ENCODE data around the gene LRRN2. TPM values are rescaled to one million over a fixed set of nuclear protein-coding genes. Genes with fewer than 3 reads are reported as not detected.

The LRRN2 gene
- total and polyA plus RNA-seq, 5 donors from 2014 or later, result 0.02 to 0.03 TPM; not detected in 3

- ATAC-seq (ENCODE audit: low read depth in 2 of 2), result no peak
- H3K36me3 Mint-ChIP-seq, result no peaks in the 10 kb centered on the region
These were observed 19.4 kb upstream of the LRRN2 start for GRCh38 chr1:204704794-204705492.

DNA sequence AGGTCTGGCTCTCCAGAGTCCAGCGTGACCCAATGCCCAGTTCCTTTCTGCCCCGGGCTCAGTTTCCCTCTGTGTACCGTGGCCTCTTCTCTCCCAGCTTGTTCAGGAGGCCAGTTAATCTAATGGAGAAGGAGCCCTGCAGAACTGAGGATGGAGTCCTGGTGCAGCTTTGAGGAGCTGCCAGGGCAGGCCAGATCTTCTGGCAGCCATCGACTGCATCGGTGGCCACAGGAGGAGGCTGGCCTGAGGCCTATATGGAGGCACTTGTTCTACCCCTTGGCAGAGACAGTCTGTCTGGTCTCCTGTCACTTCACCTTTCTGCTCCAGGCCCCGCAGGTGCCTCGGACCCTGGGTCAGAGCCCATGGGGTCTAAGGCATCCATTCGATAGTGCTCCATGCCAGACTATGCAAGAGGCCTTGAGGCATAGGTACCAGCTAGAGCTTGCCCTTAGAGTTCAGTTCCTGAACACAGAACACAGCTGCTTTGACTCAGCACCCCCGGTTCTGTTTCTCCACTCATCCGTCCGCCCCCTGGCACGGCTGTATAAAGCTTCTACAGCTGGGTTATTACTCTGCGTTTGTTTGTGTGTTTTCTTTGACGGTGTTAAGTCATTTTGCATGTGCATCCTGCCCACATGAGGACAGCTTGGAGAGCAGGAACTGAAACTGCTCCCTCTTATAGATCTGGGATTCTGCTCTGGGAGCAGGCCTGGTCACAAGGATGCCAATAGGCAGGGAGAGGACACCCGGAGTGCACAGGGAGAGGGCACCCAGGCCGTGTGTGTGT lies 18.5 kb upstream of the LRRN2 start:
- no peaks in the 10 kb centered on the region for H3K36me3 Mint-ChIP-seq
- peaks cover 4% of the 10 kb centered on the region for H3K27me3 Mint-ChIP-seq
- no peak overlapping the region for H3K27ac ChIP-seq (ENCODE audit: insufficient read depth, low read length, poor library complexity, severe bottlenecking)
- no peak overlapping the region for H3K4me3 ChIP-seq (ENCODE audit: low read depth, low read length)
- no peaks in the 10 kb centered on the region for H3K4me1 ChIP-seq (ENCODE audit: control insufficient read depth, insufficient read depth, low read length, poor library complexity, severe bottlenecking)
- no peaks in the 10 kb centered on the region for H3K9me3 ChIP-seq (ENCODE audit: control insufficient read depth in 2 of 2, low read length in 2 of 2)
- H3K27me3 ChIP-seq (ENCODE audit: control insufficient read depth, insufficient read depth, low read length), result peaks cover 2% of the 10 kb centered on the region
- ATAC-seq (ENCODE audit: low read depth in 2 of 2) (no peak), DNase-seq (no peak)
- H3K9me3 Mint-ChIP-seq, result peaks cover 0 to 2% (median 0%) of the 10 kb centered on the region in 7 donors
- no peak overlapping the region for H3K4me3 Mint-ChIP-seq
- no peaks in the 10 kb centered on the region for H3K36me3 ChIP-seq (ENCODE audit: control insufficient read depth, insufficient read depth, low read length)
- no peak overlapping the region for H3K27ac Mint-ChIP-seq
- peaks cover 0 to 14% (median 1%) of the 10 kb centered on the region in 4 donors for H3K4me1 Mint-ChIP-seq

More at GRCh38 chr1:204704794-204705492, 19.4 kb upstream of the LRRN2 start:
- H3K4me3 Mint-ChIP-seq, result no peak overlapping the region
- Histone ChIP-seq H3K4me3 (ENCODE audit: low read depth, low read length) (no peak overlapping the region), H3K27ac (ENCODE audit: insufficient read depth, low read length, poor library complexity, severe bottlenecking) (no peak overlapping the region), H3K9me3 (ENCODE audit: control insufficient read depth in 2 of 2, low read length in 2 of 2) (no peaks in the 10 kb centered on the region), H3K36me3 (ENCODE audit: control insufficient read depth, insufficient read depth, low read length) (no peaks in the 10 kb centered on the region), H3K4me1 (ENCODE audit: control insufficient read depth, insufficient read depth, low read length, poor library complexity, severe bottlenecking) (no peaks in the 10 kb centered on the region), H3K27me3 (ENCODE audit: control insufficient read depth, insufficient read depth, low read length) (peaks cover 2% of the 10 kb centered on the region)
- peaks cover 0 to 2% (median 0%) of the 10 kb centered on the region in 7 donors for H3K9me3 Mint-ChIP-seq
- no peak for DNase-seq
- no peak overlapping the region for H3K27ac Mint-ChIP-seq
- H3K4me1 Mint-ChIP-seq, result peaks cover 0 to 14% (median 1%) of the 10 kb centered on the region in 4 donors
- peaks cover 10% of the 10 kb centered on the region for H3K27me3 Mint-ChIP-seq

GRCh38 chr1:204703268-204703664 lies 17.7 kb upstream of the LRRN2 start:
- Mint-ChIP-seq H3K9me3 (peaks cover 0 to 2% (median 0%) of the 10 kb centered on the region in 7 donors), H3K27ac (peak overlapping the region in 1 of 3 donors; percentile 15), H3K36me3 (no peaks in the 10 kb centered on the region), H3K27me3 (peaks cover 4% of the 10 kb centered on the region), H3K4me3 (no peak overlapping the region), H3K4me1 (peaks cover 0 to 14% (median 1%) of the 10 kb centered on the region in 4 donors)
- no peak for ATAC-seq (ENCODE audit: low read depth in 2 of 2)
- no peaks in the 10 kb centered on the region for H3K4me1 ChIP-seq (ENCODE audit: control insufficient read depth, insufficient read depth, low read length, poor library complexity, severe bottlenecking)
- H3K4me3 ChIP-seq (ENCODE audit: low read depth, low read length), result no peak overlapping the region
- DNase-seq, result no peak
- H3K27ac ChIP-seq (ENCODE audit: insufficient read depth, low read length, poor library complexity, severe bottlenecking), result no peak overlapping the region
- no peaks in the 10 kb centered on the region for H3K9me3 ChIP-seq (ENCODE audit: control insufficient read depth in 2 of 2, low read length in 2 of 2)
- H3K27me3 ChIP-seq (ENCODE audit: control insufficient read depth, insufficient read depth, low read length), result no peaks in the 10 kb centered on the region
- no peaks in the 10 kb centered on the region for H3K36me3 ChIP-seq (ENCODE audit: control insufficient read depth, insufficient read depth, low read length)

DNA sequence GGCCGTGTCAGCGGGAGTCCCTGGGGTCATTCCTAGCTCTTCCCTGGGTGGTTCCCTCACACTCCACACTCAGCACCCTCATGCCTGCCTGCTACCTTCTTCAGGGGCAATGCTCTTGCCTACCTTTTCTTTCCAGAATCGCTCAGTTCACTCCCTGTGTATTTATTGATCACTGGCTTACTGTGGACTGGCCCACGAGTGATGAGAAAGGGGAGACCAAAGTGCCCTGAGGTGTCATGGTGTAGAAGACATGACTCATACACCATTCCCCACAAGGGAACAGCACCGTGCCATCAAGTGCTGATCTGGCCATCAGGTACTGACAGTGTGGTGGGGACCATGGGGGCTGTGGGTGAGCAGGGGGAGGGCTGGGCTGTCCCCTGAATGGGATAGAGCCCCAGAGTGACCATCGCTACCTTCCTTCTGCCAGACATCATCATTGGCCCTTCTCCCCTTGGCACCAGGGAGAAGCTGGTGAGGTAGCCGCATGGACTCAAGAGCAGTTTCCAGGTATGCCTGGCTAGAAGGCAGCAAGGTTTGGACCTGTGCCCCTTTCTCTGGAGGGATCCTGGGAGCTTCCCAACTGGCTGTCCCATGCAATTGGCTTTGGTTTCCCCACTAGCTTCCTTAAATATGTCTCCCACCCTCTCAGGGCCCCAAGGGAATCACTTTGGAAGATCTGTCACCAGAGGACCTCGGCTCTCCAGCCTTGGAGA lies 17.2 kb upstream of the LRRN2 start:
- Mint-ChIP-seq H3K4me1 (peaks cover 0 to 12% (median 1%) of the 10 kb centered on the region in 4 donors), H3K27me3 (peaks cover under 1% of the 10 kb centered on the region), H3K9me3 (peaks cover 0 to 2% (median 0%) of the 10 kb centered on the region in 7 donors), H3K36me3 (no peaks in the 10 kb centered on the region), H3K27ac (peak overlapping the region in 1 of 3 donors; percentile 15), H3K4me3 (no peak overlapping the region)
- Histone ChIP-seq H3K9me3 (ENCODE audit: control insufficient read depth in 2 of 2, low read length in 2 of 2) (no peaks in the 10 kb centered on the region), H3K36me3 (ENCODE audit: control insufficient read depth, insufficient read depth, low read length) (no peaks in the 10 kb centered on the region), H3K4me1 (ENCODE audit: control insufficient read depth, insufficient read depth, low read length, poor library complexity, severe bottlenecking) (no peaks in the 10 kb centered on the region), H3K27me3 (ENCODE audit: control insufficient read depth, insufficient read depth, low read length) (no peaks in the 10 kb centered on the region), H3K4me3 (ENCODE audit: low read depth, low read length) (no peak overlapping the region), H3K27ac (ENCODE audit: insufficient read depth, low read length, poor library complexity, severe bottlenecking) (no peak overlapping the region)
- ATAC-seq (ENCODE audit: low read depth in 2 of 2), result no peak
- no peak for DNase-seq

DNA sequence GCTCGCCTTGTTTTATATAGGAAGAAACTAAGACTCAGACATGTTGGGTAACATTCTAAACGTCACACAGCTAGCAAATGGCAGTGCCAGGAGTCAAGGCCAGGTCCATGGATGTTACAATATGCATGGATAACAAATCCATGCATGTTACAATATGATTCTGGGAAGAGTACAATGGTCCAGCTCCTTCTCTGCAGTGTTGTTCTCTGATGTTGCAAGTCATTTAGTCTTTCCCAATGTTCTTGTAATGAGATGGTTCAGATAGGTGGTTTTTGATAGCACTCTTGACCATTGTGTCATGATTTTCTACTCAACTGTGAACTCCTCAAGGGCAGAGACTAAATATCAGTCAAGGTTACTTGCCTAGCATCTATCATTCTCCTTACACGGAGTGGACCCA lies 15.7 kb upstream of the LRRN2 start:
- Histone ChIP-seq H3K27me3 (ENCODE audit: control insufficient read depth, insufficient read depth, low read length) (no peaks in the 10 kb centered on the region), H3K9me3 (ENCODE audit: control insufficient read depth in 2 of 2, low read length in 2 of 2) (no peaks in the 10 kb centered on the region), H3K4me3 (ENCODE audit: low read depth, low read length) (no peak overlapping the region), H3K36me3 (ENCODE audit: control insufficient read depth, insufficient read depth, low read length) (no peaks in the 10 kb centered on the region), H3K27ac (ENCODE audit: insufficient read depth, low read length, poor library complexity, severe bottlenecking) (no peak overlapping the region), H3K4me1 (ENCODE audit: control insufficient read depth, insufficient read depth, low read length, poor library complexity, severe bottlenecking) (no peaks in the 10 kb centered on the region)
- Mint-ChIP-seq H3K27me3 (peaks cover 2% of the 10 kb centered on the region), H3K36me3 (no peaks in the 10 kb centered on the region), H3K9me3 (peaks cover 0 to 2% (median 0%) of the 10 kb centered on the region in 7 donors), H3K4me3 (no peak overlapping the region), H3K27ac (no peak overlapping the region), H3K4me1 (peaks cover 0 to 3% (median 0%) of the 10 kb centered on the region in 4 donors)
- DNase-seq (no peak), ATAC-seq (ENCODE audit: low read depth in 2 of 2) (no peak)

GRCh38 chr1:204697893-204698292 lies 12.4 kb upstream of the LRRN2 start:
- H3K4me3 Mint-ChIP-seq, result no peak overlapping the region
- no peak overlapping the region for H3K27ac Mint-ChIP-seq
- H3K9me3 Mint-ChIP-seq, result peaks cover 0 to 2% (median 0%) of the 10 kb centered on the region in 7 donors
- ATAC-seq (ENCODE audit: low read depth in 2 of 2) (no peak), DNase-seq (no peak)
- no peaks in the 10 kb centered on the region for H3K4me1 Mint-ChIP-seq
- H3K27me3 Mint-ChIP-seq, result peaks cover 15% of the 10 kb centered on the region
- Histone ChIP-seq H3K27me3 (ENCODE audit: control insufficient read depth, insufficient read depth, low read length) (peaks cover 5% of the 10 kb centered on the region), H3K36me3 (ENCODE audit: control insufficient read depth, insufficient read depth, low read length) (no peaks in the 10 kb centered on the region), H3K27ac (ENCODE audit: insufficient read depth, low read length, poor library complexity, severe bottlenecking) (no peak overlapping the region), H3K4me3 (ENCODE audit: low read depth, low read length) (no peak overlapping the region), H3K4me1 (ENCODE audit: control insufficient read depth, insufficient read depth, low read length, poor library complexity, severe bottlenecking) (no peaks in the 10 kb centered on the region), H3K9me3 (ENCODE audit: control insufficient read depth in 2 of 2, low read length in 2 of 2) (no peaks in the 10 kb centered on the region)
- no peaks in the 10 kb centered on the region for H3K36me3 Mint-ChIP-seq

DNA sequence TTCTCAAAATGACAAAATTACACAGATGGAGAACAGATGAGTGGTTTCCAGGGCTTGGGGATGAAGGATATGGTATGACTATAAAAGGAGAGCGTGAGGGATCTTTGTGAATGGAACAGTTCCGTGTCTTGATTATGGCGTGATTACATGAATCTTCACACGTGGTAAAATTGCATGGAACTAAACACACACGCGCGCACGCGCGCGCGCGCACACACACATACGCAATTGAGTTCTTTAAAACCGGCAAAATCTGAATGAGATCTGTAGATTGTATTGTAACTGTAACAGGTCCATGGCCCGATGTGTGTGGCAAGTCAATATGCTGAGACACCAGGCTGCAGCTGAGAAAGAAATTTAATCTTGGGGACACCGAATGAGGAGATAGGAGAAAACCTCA lies 11.1 kb upstream of the LRRN2 start:
- Mint-ChIP-seq H3K27ac (no peak overlapping the region), H3K4me1 (peaks cover 0 to 3% (median 2%) of the 10 kb centered on the region in 4 donors)
- ATAC-seq (ENCODE audit: low read depth in 2 of 2), result no peak

More for the DNA sequence above, 11.1 kb upstream of the LRRN2 start:
- Histone ChIP-seq H3K27ac (ENCODE audit: insufficient read depth, low read length, poor library complexity, severe bottlenecking) (no peak overlapping the region), H3K4me3 (ENCODE audit: low read depth, low read length) (no peak overlapping the region), H3K4me1 (ENCODE audit: control insufficient read depth, insufficient read depth, low read length, poor library complexity, severe bottlenecking) (no peaks in the 10 kb centered on the region), H3K9me3 (ENCODE audit: control insufficient read depth in 2 of 2, low read length in 2 of 2) (no peaks in the 10 kb centered on the region), H3K27me3 (ENCODE audit: control insufficient read depth, insufficient read depth, low read length) (peaks cover 5% of the 10 kb centered on the region), H3K36me3 (ENCODE audit: control insufficient read depth, insufficient read depth, low read length) (no peaks in the 10 kb centered on the region)
- H3K4me3 Mint-ChIP-seq, result no peak overlapping the region
- H3K27me3 Mint-ChIP-seq, result peaks cover 22% of the 10 kb centered on the region
- DNase-seq, result no peak
- peaks cover 0 to 2% (median 0%) of the 10 kb centered on the region in 7 donors for H3K9me3 Mint-ChIP-seq
- H3K36me3 Mint-ChIP-seq, result no peaks in the 10 kb centered on the region

All from CD4-positive, CD25-positive, alpha-beta regulatory T cell (primary cell).